Heart left ventricle (tissue), 16 donors: ENCODE measurements around the gene ENAH. TPM values are rescaled to one million over a fixed set of nuclear protein-coding genes. Genes with fewer than 3 reads are reported as not detected.
A peak's percentile ranks its signal among the peaks of the same experiment; 100 is the strongest.

Experiments used
- ATAC-seq, 4 donors: fragments of 200-7000 bp; cut with Tn5 transposase; one replicate each; pipeline ENCODE4 v1.9.1; 2020 to 2022; ENCODE audit warnings: moderate library complexity in 4 of 4, mild to moderate bottlenecking in 3 of 4, moderate number of reproducible peaks in 1 of 4
- DNase-seq, 5 donors: peaks; one replicate each; pipeline ENCODE4 v3.0.0-alpha.2; 2020
- H3K27ac ChIP-seq, 12 donors: fragments of 200-600 bp; sonication (generic) in 4 of 12; one replicate each; pipeline versions ENCODE4 v1.5.0 to v1.8.0; 2016 to 2022; ENCODE audit warnings: mild to moderate bottlenecking in 2 of 12
- H3K27me3 ChIP-seq, 9 donors: fragments of 200-600 bp; sonication (generic) in 2 of 9; one replicate each; pipeline versions ENCODE4 v1.5.1 to v1.8.0; 2016 to 2022; ENCODE audit warnings: mild to moderate bottlenecking in 3 of 9
- H3K36me3 ChIP-seq, 9 donors: fragments of 200-600 bp; sonication (generic) in 2 of 9; one replicate each; pipeline versions ENCODE4 v1.5.0 to v1.8.0; 2018 to 2022; ENCODE audit warnings: mild to moderate bottlenecking in 2 of 9
- H3K4me1 ChIP-seq, 12 donors: fragments of 200-600 bp; sonication (generic) in 4 of 12; one replicate each; pipeline versions ENCODE4 v1.5.0 to v1.8.0; 2016 to 2022; ENCODE audit warnings: mild to moderate bottlenecking in 3 of 12
- H3K4me3 ChIP-seq, 12 donors: fragments of 200-600 bp; sonication (generic) in 4 of 12; one replicate each; pipeline versions ENCODE4 v1.5.0 to v1.8.0; 2017 to 2022; ENCODE audit warnings: mild to moderate bottlenecking in 9 of 12, moderate library complexity in 4 of 12
- H3K9me3 ChIP-seq, 12 donors: fragments of 200-600 bp; sonication (generic) in 4 of 12; one replicate each; pipeline versions ENCODE4 v1.5.0 to v1.8.0; 2016 to 2022; ENCODE audit warnings: mild to moderate bottlenecking in 1 of 12
- POLR2A ChIP-seq, 2 donors: fragments of 450-650 bp; IDR thresholded peaks; one replicate each; pipeline ENCODE4 v1.6.1; 2017; ENCODE audit warnings: antibody characterized with exemption in 2 of 2, mild to moderate bottlenecking in 2 of 2, moderate library complexity in 2 of 2
- WGBS, 4 donors: extraction: QIAGEN DNeasy Blood & Tissue Kit in 2 of 4; methylation state at CpG; one replicate each; pipeline versions ENCODE4 v1.1.5 to v1.1.7; 2013 to 2018; 5-methylcytosine and 5-hydroxymethylcytosine counted together
- intact Hi-C, 10 donors: fragments of 100-400 bp; cut with DNase I; formaldehyde crosslinking; loops; one replicate each; pipeline versions ENCODE4 v1.11.1 to v1.14.2; 2022
- polyA plus RNA-seq, 2 donors: library from polyadenylated mRNA; stranded (reverse); fragments of 200-250 nt; gene quantifications; one replicate each; pipeline ENCODE4 v1.2.3, GENCODE V29; 2013
- total RNA-seq, 9 donors: library from RNA; depleted of rRNA in 2 of 9; stranded (reverse); fragments of >200 nt in 2 of 9; fragmentation: NEBNext Ultra II Directional in 3 of 9; extraction: Animal tissue kit (Norgen Biotek cat#: 25700) in 3 of 9; gene quantifications; one replicate each; pipeline versions ENCODE4 v1.1.0 to v1.2.4, GENCODE V29; 2016 to 2023
- TF ChIP-seq, protein P1 (sequence below), 12 donors: fragments of 200-600 bp; sonication (generic) in 4 of 12; IDR thresholded peaks; one replicate each; pipeline versions ENCODE4 v1.5.0 to v1.8.0; 2018 to 2022; ENCODE audit warnings: antibody characterized with exemption in 12 of 12, mild to moderate bottlenecking in 5 of 12
- donor health status: ischemic (EF 13 %, LVEDD 7.1; RV severe dilation, severe dysfunction).
- donor health status: healthy with polysubstance abuse.
- donor health status: DM: no; HTN: yes; CAD: no.
- donor health status: DM: no; HTN: no; CAD: no.
- donor health status: ischemic (EF 25% LVEDD 6.9; RV normal size, moderate dysfunction).
- donor health status: ischemic (EF 25% LVEDD 5.7; RV mildly dilated, moderate dysfunction).
- donor health status: healthy.
- donor health status: DM: yes; HTN: yes; CAD: no.
- donor health status: ischemic (EF 35%, LVEDD 5.7; RV mildly dilated, moderate dysfunction).
- donor health status: nonischemic (EF 11% LVEDD 7.7; RV severe dilation, severe dysfunction).
- donor health status: DM: yes; HTN: yes; CAD: no.
- donor health status: PGD.
- donor health status: ischemic (EF 29% LVEDD 5.4; RV normal size, mild dysfunction).
- donor health status: nonischemic (EF 23%, LVEDD 6.1; RV moderate dilation, normal function).

The ENAH gene
- total and polyA plus RNA-seq, 11 donors: 17.0 to 183 (median 86.1) TPM

DNA sequence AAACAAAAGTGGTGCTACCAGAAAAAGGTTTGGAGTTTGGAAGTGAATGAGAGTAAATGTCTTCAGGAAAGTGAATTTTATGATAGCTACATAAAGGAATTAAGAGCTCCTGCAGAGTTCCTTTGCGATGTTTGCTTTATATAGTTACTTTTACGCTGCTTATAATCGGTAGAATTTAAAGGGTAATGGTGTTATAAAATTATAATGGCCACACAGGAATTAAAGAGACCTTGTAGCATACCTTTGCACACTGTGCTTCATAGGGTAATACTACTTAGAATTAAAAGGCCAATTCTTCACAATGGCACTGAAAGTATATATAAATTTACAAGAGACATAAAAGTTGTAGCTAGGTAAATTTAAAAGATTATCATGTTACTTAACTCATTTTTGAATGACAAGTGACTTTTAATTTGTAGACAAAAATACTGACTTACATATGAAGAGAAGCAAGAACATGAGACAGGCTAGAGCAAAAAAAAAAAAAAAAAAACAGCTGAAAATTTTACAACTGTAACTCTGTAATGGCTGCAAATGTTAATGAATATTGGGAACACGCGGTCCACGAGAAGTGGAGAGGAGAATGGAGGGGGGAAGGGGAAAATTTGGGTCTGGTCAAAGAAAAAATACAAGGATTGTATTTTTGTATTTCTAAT lies 159.2 kb downstream of the ENAH start:
- WGBS, 4 donors: 95 to 96% (median 96%) methylated on average over 6 of the region's 6 CpGs
- H3K27me3 ChIP-seq: no peaks in the 10 kb centered on the region
- DNase-seq (no peak), ATAC-seq (no peak)
- intact Hi-C loops: no loop called here
- no peak for TF ChIP-seq POLR2A (IDR thresholded peaks at IDR 0.05)
- TF ChIP-seq, protein P1, sequence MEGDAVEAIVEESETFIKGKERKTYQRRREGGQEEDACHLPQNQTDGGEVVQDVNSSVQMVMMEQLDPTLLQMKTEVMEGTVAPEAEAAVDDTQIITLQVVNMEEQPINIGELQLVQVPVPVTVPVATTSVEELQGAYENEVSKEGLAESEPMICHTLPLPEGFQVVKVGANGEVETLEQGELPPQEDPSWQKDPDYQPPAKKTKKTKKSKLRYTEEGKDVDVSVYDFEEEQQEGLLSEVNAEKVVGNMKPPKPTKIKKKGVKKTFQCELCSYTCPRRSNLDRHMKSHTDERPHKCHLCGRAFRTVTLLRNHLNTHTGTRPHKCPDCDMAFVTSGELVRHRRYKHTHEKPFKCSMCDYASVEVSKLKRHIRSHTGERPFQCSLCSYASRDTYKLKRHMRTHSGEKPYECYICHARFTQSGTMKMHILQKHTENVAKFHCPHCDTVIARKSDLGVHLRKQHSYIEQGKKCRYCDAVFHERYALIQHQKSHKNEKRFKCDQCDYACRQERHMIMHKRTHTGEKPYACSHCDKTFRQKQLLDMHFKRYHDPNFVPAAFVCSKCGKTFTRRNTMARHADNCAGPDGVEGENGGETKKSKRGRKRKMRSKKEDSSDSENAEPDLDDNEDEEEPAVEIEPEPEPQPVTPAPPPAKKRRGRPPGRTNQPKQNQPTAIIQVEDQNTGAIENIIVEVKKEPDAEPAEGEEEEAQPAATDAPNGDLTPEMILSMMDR (IDR thresholded peaks at IDR 0.05): no peak
- no peaks in the 10 kb centered on the region for H3K9me3 ChIP-seq
- H3K4me3 ChIP-seq: no peak overlapping the region
- peaks cover 0 to 7% (median 0%) of the 10 kb centered on the region in 12 donors for H3K4me1 ChIP-seq
- H3K27ac ChIP-seq: no peak overlapping the region
- H3K36me3 ChIP-seq: peaks cover 0 to 55% (median 10%) of the 10 kb centered on the region in 9 donors

DNA sequence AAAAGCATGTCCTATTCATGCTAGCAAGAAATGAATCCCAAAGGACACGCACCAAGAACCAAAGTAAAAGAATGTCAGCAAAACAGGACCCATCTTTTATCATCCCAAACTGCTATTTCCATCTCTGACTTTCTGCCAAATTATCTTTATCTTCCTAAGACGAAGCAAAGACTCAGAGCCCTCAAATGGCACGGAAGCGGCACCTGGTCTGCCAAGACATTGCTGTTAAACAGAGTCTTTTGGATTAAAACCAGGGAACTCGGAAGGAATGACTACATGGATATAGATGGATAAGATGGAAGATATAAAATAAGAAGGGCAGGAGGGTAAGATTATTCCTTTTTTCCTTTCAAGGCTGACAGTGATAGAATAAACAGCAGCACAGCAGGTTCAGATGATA lies 164.2 kb downstream of the ENAH start:
- peak overlapping the region in 1 of 12 donors; percentile 15 for H3K27ac ChIP-seq
- intact Hi-C loops: loop anchor here in 1 of 10 donors (10.0 kb wide), 1 partner anchor 166 kb away; the partner anchor contains the start of gene ENAH
- H3K9me3 ChIP-seq: no peaks in the 10 kb centered on the region

GRCh38 chr1:225486856-225487255 lies 166.1 kb downstream of the ENAH start:
- TF ChIP-seq POLR2A (IDR thresholded peaks at IDR 0.05): no peak
- TF ChIP-seq, protein P1 (IDR thresholded peaks at IDR 0.05): no peak
- Histone ChIP-seq H3K4me3 (no peak overlapping the region), H3K27me3 (no peaks in the 10 kb centered on the region), H3K36me3 (no peaks in the 10 kb centered on the region), H3K4me1 (peaks cover 0 to 9% (median 0%) of the 10 kb centered on the region in 12 donors), H3K9me3 (no peaks in the 10 kb centered on the region), H3K27ac (no peak overlapping the region)
- intact Hi-C loops: loop anchor here in 1 of 10 donors (10.0 kb wide), 1 partner anchor 168 kb away; the partner anchor contains the start of gene ENAH
- no peak for ATAC-seq
- 82 to 95% (median 89%) methylated on average over 2 of the region's 2 CpGs for WGBS, 4 donors
- no peak for DNase-seq

More for the DNA sequence above, 164.2 kb downstream of the ENAH start:
- ATAC-seq: no peak
- 66 to 74% (median 72%) methylated on average over 5 of the region's 5 CpGs for WGBS, 4 donors
- no peak for DNase-seq
- H3K36me3 ChIP-seq: peaks cover 0 to 8% (median 0%) of the 10 kb centered on the region in 9 donors
- H3K4me1 ChIP-seq: peaks cover 0 to 4% (median 0%) of the 10 kb centered on the region in 12 donors
- H3K4me3 ChIP-seq: no peak overlapping the region
- no peaks in the 10 kb centered on the region for H3K27me3 ChIP-seq
- TF ChIP-seq, protein P1 (IDR thresholded peaks at IDR 0.05): no peak
- no peak for TF ChIP-seq POLR2A (IDR thresholded peaks at IDR 0.05)

DNA sequence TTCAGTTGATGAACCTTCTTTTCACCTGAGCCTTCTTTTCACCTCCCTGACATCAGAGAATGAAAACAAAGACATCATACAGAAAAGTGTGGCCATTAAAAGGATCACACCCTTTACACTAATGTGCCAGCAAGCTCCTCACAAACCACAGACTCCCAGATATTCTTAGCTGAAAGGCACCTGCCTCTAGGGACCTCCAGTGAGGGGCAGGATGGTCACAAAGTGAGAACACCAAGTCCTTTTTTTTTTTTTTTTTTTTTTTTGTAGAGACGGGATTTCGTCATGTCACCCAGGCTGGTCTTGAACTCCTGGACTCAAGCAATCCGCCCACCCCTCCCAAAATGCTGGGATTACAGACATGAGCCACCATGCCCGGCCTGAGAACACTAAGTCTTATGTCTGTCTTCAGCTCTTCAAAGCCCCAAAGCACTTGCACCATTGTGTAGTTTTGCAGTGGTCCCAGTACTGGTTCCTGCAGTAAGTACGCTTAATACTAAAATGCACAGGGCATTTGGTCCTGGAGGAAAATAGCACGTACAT lies 166.9 kb downstream of the ENAH start:
- H3K4me3 ChIP-seq: no peak overlapping the region
- DNase-seq (no peak), ATAC-seq (no peak)
- peaks cover 0 to 9% (median 0%) of the 10 kb centered on the region in 12 donors for H3K4me1 ChIP-seq
- intact Hi-C loops: loop anchor here in 1 of 10 donors (10.0 kb wide), 1 partner anchor 169 kb away; the partner anchor contains the start of gene ENAH
- H3K27me3 ChIP-seq: no peaks in the 10 kb centered on the region
- no peaks in the 10 kb centered on the region for H3K36me3 ChIP-seq
- H3K9me3 ChIP-seq: no peaks in the 10 kb centered on the region
- H3K27ac ChIP-seq: no peak overlapping the region
- 93 to 96% (median 96%) methylated on average over 6 of the region's 6 CpGs for WGBS, 4 donors
- TF ChIP-seq POLR2A (IDR thresholded peaks at IDR 0.05): no peak
- TF ChIP-seq, protein P1 (IDR thresholded peaks at IDR 0.05): no peak
